Neural cell (in vitro differentiated cells): ENCODE data around the gene PDE8B.

Source experiments
- CTCF ChIP-seq: fragments of 450-650 bp; IDR thresholded peaks from 2 replicates; pipeline ENCODE4 v1.5.1; 2014; ENCODE audit warnings: antibody characterized with exemption, mild to moderate bottlenecking, moderate library complexity; ENCODE audit not compliant: poor library complexity, severe bottlenecking
- EP300 ChIP-seq: fragments of 450-650 bp; conservative IDR thresholded peaks from 2 replicates; pipeline ENCODE4 v1.6.1; 2014; ENCODE audit warnings: antibody characterized with exemption, mild to moderate bottlenecking, moderate library complexity; ENCODE audit not compliant: poor library complexity, severe bottlenecking
- SMC3 ChIP-seq: fragments of 450-650 bp; conservative IDR thresholded peaks from 2 replicates; pipeline ENCODE4 v1.6.1; 2014; ENCODE audit warnings: antibody characterized with exemption, mild to moderate bottlenecking, moderate library complexity; ENCODE audit not compliant: poor library complexity
- TF ChIP-seq, protein P1 (sequence below): IDR thresholded peaks from 2 replicates; pipeline ENCODE4 v1.6.1; 2012; ENCODE audit warnings: borderline replicate concordance

GRCh38 chr5:77333451-77334123 lies 123.1 kb downstream of the PDE8B start:
- TF ChIP-seq, protein P1, sequence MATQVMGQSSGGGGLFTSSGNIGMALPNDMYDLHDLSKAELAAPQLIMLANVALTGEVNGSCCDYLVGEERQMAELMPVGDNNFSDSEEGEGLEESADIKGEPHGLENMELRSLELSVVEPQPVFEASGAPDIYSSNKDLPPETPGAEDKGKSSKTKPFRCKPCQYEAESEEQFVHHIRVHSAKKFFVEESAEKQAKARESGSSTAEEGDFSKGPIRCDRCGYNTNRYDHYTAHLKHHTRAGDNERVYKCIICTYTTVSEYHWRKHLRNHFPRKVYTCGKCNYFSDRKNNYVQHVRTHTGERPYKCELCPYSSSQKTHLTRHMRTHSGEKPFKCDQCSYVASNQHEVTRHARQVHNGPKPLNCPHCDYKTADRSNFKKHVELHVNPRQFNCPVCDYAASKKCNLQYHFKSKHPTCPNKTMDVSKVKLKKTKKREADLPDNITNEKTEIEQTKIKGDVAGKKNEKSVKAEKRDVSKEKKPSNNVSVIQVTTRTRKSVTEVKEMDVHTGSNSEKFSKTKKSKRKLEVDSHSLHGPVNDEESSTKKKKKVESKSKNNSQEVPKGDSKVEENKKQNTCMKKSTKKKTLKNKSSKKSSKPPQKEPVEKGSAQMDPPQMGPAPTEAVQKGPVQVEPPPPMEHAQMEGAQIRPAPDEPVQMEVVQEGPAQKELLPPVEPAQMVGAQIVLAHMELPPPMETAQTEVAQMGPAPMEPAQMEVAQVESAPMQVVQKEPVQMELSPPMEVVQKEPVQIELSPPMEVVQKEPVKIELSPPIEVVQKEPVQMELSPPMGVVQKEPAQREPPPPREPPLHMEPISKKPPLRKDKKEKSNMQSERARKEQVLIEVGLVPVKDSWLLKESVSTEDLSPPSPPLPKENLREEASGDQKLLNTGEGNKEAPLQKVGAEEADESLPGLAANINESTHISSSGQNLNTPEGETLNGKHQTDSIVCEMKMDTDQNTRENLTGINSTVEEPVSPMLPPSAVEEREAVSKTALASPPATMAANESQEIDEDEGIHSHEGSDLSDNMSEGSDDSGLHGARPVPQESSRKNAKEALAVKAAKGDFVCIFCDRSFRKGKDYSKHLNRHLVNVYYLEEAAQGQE, result no peak
- no peak for TF ChIP-seq CTCF
- no peak for TF ChIP-seq EP300
- no peak for TF ChIP-seq SMC3
